Adrenal gland (tissue), 12 donors: Measurements from ENCODE around the gene SPATA31D1. TPM values are rescaled to one million over a fixed set of nuclear protein-coding genes. Genes with fewer than 3 reads are reported as not detected.

Experiments used
- DNase-seq, 7 donors: peaks; one replicate each; pipeline ENCODE4 v3.0.0-alpha.2; 2019 to 2020
- H3K27ac ChIP-seq, 5 donors: fragments of 200-600 bp; sonication (generic) in 4 of 5; 1 replicate in 3 of 5; 2 replicates in 2 of 5; pipeline versions ENCODE4 v1.5.1 to v1.8.0; 2016 to 2020; ENCODE audit warnings: mild to moderate bottlenecking in 1 of 5
- H3K27me3 ChIP-seq: fragments of 200-600 bp; 2 replicates; pipeline ENCODE4 v1.8.0; 2021
- H3K36me3 ChIP-seq, 2 donors: fragments of 200-600 bp; replicated peaks in 1 of 2; 1 replicate in 1 of 2; 2 replicates in 1 of 2; pipeline versions ENCODE4 v1.5.1 to v1.8.0; 2018 to 2022
- H3K4me1 ChIP-seq, 2 donors: fragments of 200-600 bp; replicated peaks in 1 of 2; 1 replicate in 1 of 2; 2 replicates in 1 of 2; pipeline versions ENCODE4 v1.5.1 to v1.8.0; 2018 to 2021
- H3K4me3 ChIP-seq, 4 donors: fragments of 200-600 bp; sonication (generic) in 3 of 4; one replicate each; pipeline ENCODE4 v1.5.1; 2016 to 2018
- H3K9me3 ChIP-seq, 3 donors: fragments of 200-600 bp; sonication (generic) in 1 of 3; replicated peaks in 1 of 3; 1 replicate in 2 of 3; 2 replicates in 1 of 3; pipeline versions ENCODE4 v1.5.1 to v1.8.0; 2016 to 2021
- CTCF ChIP-seq, 6 experiments: fragments of 450-650 bp in 4 of 6; fragments of 200-600 bp in 2 of 6; sonication (generic) in 1 of 6; IDR thresholded peaks; 1 replicate in 5 of 6; 2 replicates in 1 of 6; pipeline versions ENCODE4 v1.5.1 to v1.8.0; 2016 to 2021; ENCODE audit warnings: antibody characterized with exemption in 6 of 6, mild to moderate bottlenecking in 2 of 6, moderate library complexity in 1 of 6
- POLR2A ChIP-seq, 2 donors: fragments of 450-650 bp; IDR thresholded peaks; one replicate each; pipeline ENCODE4 v1.6.1; 2017; ENCODE audit warnings: antibody characterized with exemption in 2 of 2, mild to moderate bottlenecking in 2 of 2, moderate library complexity in 1 of 2
- WGBS, 4 donors: extraction: QIAGEN DNeasy Blood & Tissue Kit in 2 of 4; methylation state at CpG; one replicate each; pipeline versions ENCODE4 v1.1.5 to v1.1.7; 2013 to 2017; 5-methylcytosine and 5-hydroxymethylcytosine counted together
- intact Hi-C, 2 donors: fragments of 100-400 bp; cut with DNase I; formaldehyde crosslinking; loops; one replicate each; pipeline versions ENCODE4 v1.14.1 to v1.15.0; 2022 to 2023
- polyA plus RNA-seq, 3 donors: library from polyadenylated mRNA; stranded (reverse); fragments of 200-250 nt in 2 of 3; fragments of 350-450 nt in 1 of 3; fragmentation: Illumina TruSeq in 1 of 3; extraction: RNeasy Lipid Tissue Mini Kit (QIAGEN cat#74804) in 1 of 3; gene quantifications; one replicate each; pipeline ENCODE4 v1.2.3, GENCODE V29; 2013 to 2014
- total RNA-seq, 9 donors: library from RNA; depleted of rRNA in 4 of 9; stranded (reverse); fragments of >200 nt in 4 of 9; fragments of 120-200 nt in 1 of 9; fragmentation: NEBNext Ultra II Directional in 1 of 9; extraction: Animal tissue kit (Norgen Biotek cat#: 25700) in 1 of 9; gene quantifications; one replicate each; pipeline versions ENCODE4 v1.1.0 to v1.2.4, GENCODE V29; 2013 to 2023
- donor health status: healthy with polysubstance abuse.
- donor health status: Bipolar disorder and iron deficiency.
- donor health status: DM: yes; HTN: yes; CAD: no.
- donor health status: DM: no; HTN: no; CAD: no.
- donor health status: DM: no; HTN: no; CAD: no.
- donor health status: DM: yes; HTN: yes; CAD: no.

Gene SPATA31D1
- total and polyA plus RNA-seq, 12 donors = not detected

GRCh38 chr9:81981883-81982282 is 6.7 kb upstream of the SPATA31D1 start:
- Histone ChIP-seq H3K27ac (no peak overlapping the region), H3K4me3 (no peak overlapping the region), H3K27me3 (no peaks in the 10 kb centered on the region), H3K9me3 (no peaks in the 10 kb centered on the region), H3K36me3 (no peaks in the 10 kb centered on the region), H3K4me1 (no peaks in the 10 kb centered on the region)
- intact Hi-C loops = no loop called here
- TF ChIP-seq CTCF (IDR thresholded peaks at IDR 0.05) (no peak), POLR2A (IDR thresholded peaks at IDR 0.05) (no peak)
- DNase-seq = no peak
- WGBS, 4 donors = 91 to 94% (median 92%) methylated on average over 4 of the region's 4 CpGs

- intact Hi-C loops = no loop called here
- H3K4me1 ChIP-seq = no peaks in the 10 kb centered on the region
These were observed 3.6 kb upstream of the SPATA31D1 start for GRCh38 chr9:81984928-81985327.

GRCh38 chr9:81986051-81986450 is 2.5 kb upstream of the SPATA31D1 start:
- H3K4me1 ChIP-seq = no peaks in the 10 kb centered on the region
- H3K4me3 ChIP-seq = no peak overlapping the region
- no peaks in the 10 kb centered on the region for H3K9me3 ChIP-seq
- no peaks in the 10 kb centered on the region for H3K36me3 ChIP-seq
- H3K27ac ChIP-seq = no peak overlapping the region
- intact Hi-C loops = no loop called here
- no peak for DNase-seq
- TF ChIP-seq POLR2A (IDR thresholded peaks at IDR 0.05) (no peak), CTCF (IDR thresholded peaks at IDR 0.05) (no peak)
- 53 to 82% (median 68%) methylated on average over 1 of the region's 1 CpG for WGBS, 4 donors
- H3K27me3 ChIP-seq = no peaks in the 10 kb centered on the region

More at GRCh38 chr9:81984928-81985327, 3.6 kb upstream of the SPATA31D1 start:
- H3K4me3 ChIP-seq = no peak overlapping the region
- TF ChIP-seq POLR2A (IDR thresholded peaks at IDR 0.05) (no peak), CTCF (IDR thresholded peaks at IDR 0.05) (no peak)
- 76 to 81% (median 77%) methylated on average over 6 of the region's 6 CpGs for WGBS, 4 donors
- no peaks in the 10 kb centered on the region for H3K9me3 ChIP-seq
- DNase-seq = no peak
- H3K27ac ChIP-seq = no peak overlapping the region
- no peaks in the 10 kb centered on the region for H3K36me3 ChIP-seq
- no peaks in the 10 kb centered on the region for H3K27me3 ChIP-seq

- Histone ChIP-seq H3K4me1 (no peaks in the 10 kb centered on the region), H3K36me3 (no peaks in the 10 kb centered on the region), H3K27me3 (no peaks in the 10 kb centered on the region), H3K9me3 (no peaks in the 10 kb centered on the region), H3K27ac (no peak overlapping the region), H3K4me3 (no peak overlapping the region)
- WGBS, 4 donors = 82 to 100% (median 94%) methylated on average over 1 of the region's 1 CpG
- intact Hi-C loops = no loop called here
- no peak for TF ChIP-seq POLR2A (IDR thresholded peaks at IDR 0.05)
- no peak for TF ChIP-seq CTCF (IDR thresholded peaks at IDR 0.05)
- DNase-seq = no peak
These were observed 1.1 kb downstream of the SPATA31D1 start for GRCh38 chr9:81989700-81990099.
